Thyroid gland (tissue), 4 donors: ENCODE measurements around the gene UBL4B. TPM values are rescaled to one million over a fixed set of nuclear protein-coding genes. Genes with fewer than 3 reads are reported as not detected.
A peak's percentile ranks its signal among the peaks of the same experiment; 100 is the strongest.

Source experiments
- DNase-seq, 2 donors: peaks; one replicate each; pipeline ENCODE4 v3.0.0-alpha.2; 2019
- H3K27ac ChIP-seq, 3 donors: fragments of 200-600 bp; sonication (generic); 1 replicate in 2 of 3; 2 replicates in 1 of 3; pipeline ENCODE4 v1.5.1; 2016 to 2019; ENCODE audit warnings: mild to moderate bottlenecking in 1 of 3, moderate library complexity in 1 of 3
- H3K27me3 ChIP-seq: fragments of 200-600 bp; sonication (generic); one replicate; pipeline ENCODE4 v1.5.1; 2019
- H3K36me3 ChIP-seq, 2 donors: fragments of 200-600 bp; sonication (generic); one replicate each; pipeline ENCODE4 v1.5.1; 2016 to 2019
- H3K4me1 ChIP-seq, 2 donors: fragments of 200-600 bp; sonication (generic); one replicate each; pipeline ENCODE4 v1.5.1; 2017 to 2019
- H3K4me3 ChIP-seq, 3 donors: fragments of 200-600 bp; sonication (generic); replicated peaks in 1 of 3; 1 replicate in 2 of 3; 2 replicates in 1 of 3; pipeline ENCODE4 v1.5.1; 2016; ENCODE audit warnings: mild to moderate bottlenecking in 1 of 3
- H3K9me3 ChIP-seq: fragments of 200-600 bp; sonication (generic); one replicate; pipeline ENCODE4 v1.5.1; 2017
- POLR2A ChIP-seq, 2 donors: fragments of 450-650 bp; IDR thresholded peaks; one replicate each; pipeline ENCODE4 v1.6.1; 2017; ENCODE audit warnings: antibody characterized with exemption in 2 of 2, mild to moderate bottlenecking in 2 of 2, moderate library complexity in 1 of 2
- WGBS, 2 donors: methylation state at CpG; one replicate each; pipeline ENCODE4 v1.1.5; 2017; 5-methylcytosine and 5-hydroxymethylcytosine counted together
- intact Hi-C: fragments of 100-400 bp; cut with DNase I; formaldehyde crosslinking; loops from one replicate; pipeline ENCODE4 v1.15.1; 2023
- total RNA-seq, 4 donors: library from RNA; depleted of rRNA; stranded (reverse); fragments of >200 nt; gene quantifications; one replicate each; pipeline ENCODE4 v1.2.3, GENCODE V29; 2016
- TF ChIP-seq, protein P1 (sequence below), 6 experiments: fragments of 200-600 bp in 3 of 6; fragments of 450-650 bp in 3 of 6; sonication (generic) in 3 of 6; IDR thresholded peaks; one replicate each; pipeline ENCODE4 v1.5.1; 2016 to 2019; ENCODE audit warnings: antibody characterized with exemption in 6 of 6, mild to moderate bottlenecking in 2 of 6, inconsistent platforms in 1 of 6, moderate library complexity in 1 of 6

Gene UBL4B
- total RNA-seq, 4 donors from 2014 or later, result 0.27 TPM; not detected in 3

DNA sequence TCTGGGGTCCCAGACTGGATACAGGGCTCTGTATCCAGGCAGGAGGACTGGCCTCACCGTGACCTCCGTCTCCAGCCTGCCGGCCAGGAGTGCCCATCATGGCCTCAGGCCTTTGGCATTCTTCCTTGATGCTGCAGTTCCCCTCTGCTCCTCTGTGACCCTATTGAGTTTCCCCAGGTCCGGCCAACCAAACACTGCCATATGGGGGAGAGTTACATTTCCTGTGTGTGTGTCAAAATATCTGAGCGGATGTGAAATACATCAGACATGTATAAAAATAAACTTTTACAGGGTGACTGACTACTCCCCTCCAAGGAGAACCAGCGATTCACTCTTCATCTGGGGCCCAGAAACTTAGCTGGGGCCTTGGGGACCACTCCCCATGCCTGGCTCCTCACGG lies 10.2 kb upstream of the UBL4B start:
- Histone ChIP-seq H3K9me3 (no peaks in the 10 kb centered on the region), H3K27ac (no peak overlapping the region), H3K27me3 (no peaks in the 10 kb centered on the region), H3K4me1 (no peaks in the 10 kb centered on the region), H3K4me3 (no peak overlapping the region), H3K36me3 (no peaks in the 10 kb centered on the region)
- WGBS, 2 donors, result 40 to 79% methylated on average over 5 to 6 of the region's 7 CpGs
- DNase-seq, result no peak
- intact Hi-C loops, result loop anchor here (5.0 kb wide), 1 partner anchor 45 kb away; no protein-coding TSS in a partner anchor
- TF ChIP-seq, protein P1, sequence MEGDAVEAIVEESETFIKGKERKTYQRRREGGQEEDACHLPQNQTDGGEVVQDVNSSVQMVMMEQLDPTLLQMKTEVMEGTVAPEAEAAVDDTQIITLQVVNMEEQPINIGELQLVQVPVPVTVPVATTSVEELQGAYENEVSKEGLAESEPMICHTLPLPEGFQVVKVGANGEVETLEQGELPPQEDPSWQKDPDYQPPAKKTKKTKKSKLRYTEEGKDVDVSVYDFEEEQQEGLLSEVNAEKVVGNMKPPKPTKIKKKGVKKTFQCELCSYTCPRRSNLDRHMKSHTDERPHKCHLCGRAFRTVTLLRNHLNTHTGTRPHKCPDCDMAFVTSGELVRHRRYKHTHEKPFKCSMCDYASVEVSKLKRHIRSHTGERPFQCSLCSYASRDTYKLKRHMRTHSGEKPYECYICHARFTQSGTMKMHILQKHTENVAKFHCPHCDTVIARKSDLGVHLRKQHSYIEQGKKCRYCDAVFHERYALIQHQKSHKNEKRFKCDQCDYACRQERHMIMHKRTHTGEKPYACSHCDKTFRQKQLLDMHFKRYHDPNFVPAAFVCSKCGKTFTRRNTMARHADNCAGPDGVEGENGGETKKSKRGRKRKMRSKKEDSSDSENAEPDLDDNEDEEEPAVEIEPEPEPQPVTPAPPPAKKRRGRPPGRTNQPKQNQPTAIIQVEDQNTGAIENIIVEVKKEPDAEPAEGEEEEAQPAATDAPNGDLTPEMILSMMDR (IDR thresholded peaks at IDR 0.05), result no peak
- no peak for TF ChIP-seq POLR2A (IDR thresholded peaks at IDR 0.05)

DNA sequence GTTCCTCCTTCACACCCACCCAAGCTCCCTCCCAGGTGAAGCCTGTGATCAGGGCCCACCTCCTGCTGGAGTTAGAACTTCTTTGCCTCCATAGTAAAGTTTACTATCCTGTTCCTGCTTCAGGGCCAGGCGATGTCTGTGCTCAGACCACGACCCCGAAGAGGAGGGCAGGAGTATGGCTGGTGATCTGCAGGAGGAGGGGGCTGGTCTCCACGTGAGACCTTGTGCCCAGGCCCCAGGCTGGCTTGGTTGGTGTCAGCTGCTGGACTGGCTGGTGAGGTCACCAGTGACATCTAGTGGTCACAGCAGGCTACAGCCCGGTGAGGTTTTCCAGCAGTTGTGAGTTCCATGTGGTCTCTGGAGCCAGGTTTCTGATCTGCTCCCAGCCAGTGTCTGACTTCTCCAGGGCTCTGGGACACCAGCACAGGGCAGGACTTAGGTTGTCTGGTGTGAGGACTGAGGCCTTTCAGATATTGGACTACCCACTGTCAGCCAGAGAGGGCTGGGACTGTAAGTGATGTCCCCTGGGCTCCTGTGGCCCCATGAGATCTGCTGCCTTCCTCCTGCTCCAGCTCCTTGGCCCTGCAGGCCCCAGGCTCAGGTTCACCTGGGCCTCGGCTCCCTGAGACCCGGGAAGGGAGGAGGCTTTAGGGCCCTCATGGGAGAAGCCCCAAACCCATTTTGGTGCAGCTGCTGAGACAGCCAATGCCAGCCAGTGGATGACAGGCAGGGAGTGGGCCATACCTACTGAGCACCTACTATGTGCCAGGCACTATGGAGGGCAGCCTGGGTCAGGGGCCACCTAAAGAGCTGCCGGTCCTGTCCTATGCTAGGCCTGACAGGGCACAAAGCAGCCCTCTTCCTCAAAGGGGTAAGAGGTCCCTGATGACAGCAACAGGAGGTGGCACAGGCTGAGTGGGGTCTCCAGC lies 6.0 kb upstream of the UBL4B start:
- Histone ChIP-seq H3K27ac (no peak overlapping the region), H3K27me3 (no peaks in the 10 kb centered on the region), H3K36me3 (no peaks in the 10 kb centered on the region), H3K4me3 (no peak overlapping the region), H3K9me3 (no peaks in the 10 kb centered on the region), H3K4me1 (no peaks in the 10 kb centered on the region)
- no peak for TF ChIP-seq POLR2A (IDR thresholded peaks at IDR 0.05)
- TF ChIP-seq, protein P1 (IDR thresholded peaks at IDR 0.05), result peak; percentile 65 to 95 (median 74)
- intact Hi-C loops, result no loop called here
- peak; percentile 58 to 61 for DNase-seq
- 7 to 58% methylated on average over 3 to 5 of the region's 8 CpGs for WGBS, 2 donors

DNA sequence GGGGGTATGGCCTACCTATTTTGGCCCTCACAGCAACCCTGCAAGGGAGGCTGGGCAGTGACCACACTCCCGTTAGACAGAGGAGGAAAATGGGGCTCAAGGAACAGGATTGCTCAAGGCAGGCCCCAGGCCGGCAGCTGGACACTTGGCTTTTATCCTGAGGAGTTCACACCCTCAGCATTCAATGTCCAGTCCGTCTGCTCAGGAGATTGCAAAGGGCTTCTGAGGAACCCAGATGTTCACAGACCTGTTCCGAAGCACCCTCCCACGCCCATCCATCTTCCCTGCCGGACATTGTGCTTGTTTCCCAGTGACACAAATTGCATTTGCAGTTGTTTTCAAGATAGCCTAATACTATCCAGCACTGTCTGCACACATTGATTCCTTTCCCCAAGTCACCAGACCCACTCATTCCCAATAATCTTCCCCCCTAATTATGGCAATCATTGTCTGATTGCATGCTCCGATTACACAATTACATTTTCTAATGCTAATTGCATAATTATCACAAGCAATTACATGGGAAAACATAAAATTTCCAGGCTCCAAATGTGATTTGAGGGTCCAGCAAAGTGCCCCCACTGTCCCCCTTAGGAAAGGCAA lies 4.3 kb upstream of the UBL4B start:
- TF ChIP-seq POLR2A (IDR thresholded peaks at IDR 0.05), result no peak
- TF ChIP-seq, protein P1 (IDR thresholded peaks at IDR 0.05), result no peak
- H3K27me3 ChIP-seq, result no peaks in the 10 kb centered on the region
- DNase-seq, result no peak
- no peak overlapping the region for H3K4me3 ChIP-seq
- 66 to 74% methylated on average over 7 of the region's 7 CpGs for WGBS, 2 donors
- no peaks in the 10 kb centered on the region for H3K36me3 ChIP-seq
- no peaks in the 10 kb centered on the region for H3K9me3 ChIP-seq
- intact Hi-C loops, result no loop called here
- H3K27ac ChIP-seq, result no peak overlapping the region
- H3K4me1 ChIP-seq, result no peaks in the 10 kb centered on the region

DNA sequence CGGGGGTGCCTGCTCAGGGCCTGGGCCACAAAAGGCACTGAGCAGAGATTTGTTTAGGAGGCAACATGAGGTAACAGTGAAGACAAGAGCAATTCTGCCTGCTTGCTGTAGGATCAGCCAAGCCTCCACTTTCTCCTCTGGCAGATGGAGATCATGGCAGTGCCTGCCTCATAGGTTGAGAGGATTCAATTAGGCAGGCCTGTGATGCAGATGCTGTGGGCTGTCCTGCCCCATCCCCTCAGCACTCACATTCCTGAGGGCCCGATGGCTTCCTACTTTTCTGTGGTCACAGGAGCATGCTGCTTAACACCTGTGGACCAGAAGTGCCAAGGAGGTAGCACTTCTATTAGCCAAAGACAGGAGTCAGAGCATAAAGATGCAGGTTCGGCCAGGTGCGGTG lies 1.2 kb upstream of the UBL4B start:
- intact Hi-C loops, result no loop called here
- H3K4me1 ChIP-seq, result no peaks in the 10 kb centered on the region
- TF ChIP-seq, protein P1 (IDR thresholded peaks at IDR 0.05), result no peak
- TF ChIP-seq POLR2A (IDR thresholded peaks at IDR 0.05), result no peak
- DNase-seq, result no peak
- no peaks in the 10 kb centered on the region for H3K36me3 ChIP-seq
- H3K27me3 ChIP-seq, result no peaks in the 10 kb centered on the region
- H3K27ac ChIP-seq, result no peak overlapping the region
- WGBS, 2 donors, result 82 to 86% methylated on average over 3 to 4 of the region's 4 CpGs
- no peaks in the 10 kb centered on the region for H3K9me3 ChIP-seq
- no peak overlapping the region for H3K4me3 ChIP-seq

DNA sequence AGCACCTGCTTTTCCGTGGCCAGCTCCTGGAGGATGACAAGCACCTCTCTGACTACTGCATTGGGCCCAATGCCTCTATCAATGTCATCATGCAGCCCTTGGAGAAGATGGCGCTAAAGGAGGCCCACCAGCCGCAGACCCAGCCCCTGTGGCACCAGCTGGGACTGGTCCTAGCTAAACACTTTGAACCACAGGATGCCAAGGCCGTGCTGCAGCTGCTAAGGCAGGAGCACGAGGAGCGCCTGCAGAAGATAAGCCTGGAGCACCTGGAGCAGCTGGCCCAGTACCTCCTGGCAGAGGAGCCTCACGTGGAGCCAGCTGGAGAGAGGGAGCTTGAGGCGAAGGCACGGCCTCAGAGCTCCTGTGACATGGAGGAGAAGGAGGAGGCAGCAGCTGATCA lies 413 bp downstream of the UBL4B start:
- no peaks in the 10 kb centered on the region for H3K4me1 ChIP-seq
- no peaks in the 10 kb centered on the region for H3K9me3 ChIP-seq
- no peak for TF ChIP-seq POLR2A (IDR thresholded peaks at IDR 0.05)
- TF ChIP-seq, protein P1 (IDR thresholded peaks at IDR 0.05), result no peak
- H3K27ac ChIP-seq, result no peak overlapping the region
- no peaks in the 10 kb centered on the region for H3K36me3 ChIP-seq
- no peaks in the 10 kb centered on the region for H3K27me3 ChIP-seq
- no peak for DNase-seq
- H3K4me3 ChIP-seq, result no peak overlapping the region
- intact Hi-C loops, result no loop called here
- WGBS, 2 donors, result 60 to 69% methylated on average over 1 to 8 of the region's 9 CpGs
